IMR-90 (cell line): ENCODE measurements around the gene PRKAG1. TPM values are rescaled to one million over a fixed set of nuclear protein-coding genes. Genes with fewer than 3 reads are reported as not detected.

Experiments used
- ATAC-seq: fragments of 200-7000 bp; cut with Tn5 transposase; 2 replicates; pipeline ENCODE4 v1.9.1; 2020; ENCODE audit warnings: low read depth, mild to moderate bottlenecking, moderate library complexity
- BruUV-seq: library from RNA; stranded (reverse); fragments of 400-500 nt; replicated peaks from 2 replicates; lab custom pipeline; 2021; lab: Mats Ljungman, UMichigan
- CTCF ChIA-PET: fragments of 300-600 bp; formaldehyde crosslinking; extraction: SDS; loops from one replicate; lab custom pipeline; 2021; ENCODE audit warnings: antibody characterized with exemption; lab: Yijun Ruan, JAX
- POLR2A ChIA-PET: fragments of 300-600 bp; sonication (Branson Sonifier 250); formaldehyde crosslinking; loops from one replicate; lab custom pipeline; 2022; ENCODE audit warnings: antibody characterized with exemption; ENCODE audit not compliant: unreplicated experiment; lab: Charles Lee
- DNase-seq: peaks from one replicate; pipeline ENCODE4 v3.0.0; 2013
- H2AFZ ChIP-seq: replicated peaks from 2 replicates; pipeline ENCODE3; 2013; ENCODE audit warnings: low read length, mild to moderate bottlenecking; ENCODE audit not compliant: poor library complexity
- H2AK5ac ChIP-seq: 2 replicates; pipeline ENCODE4 v1.6.1; 2013; ENCODE audit warnings: low read depth, low read length, inconsistent platforms
- H2AK9ac ChIP-seq: replicated peaks from 2 replicates; pipeline ENCODE3; 2013; ENCODE audit warnings: mild to moderate bottlenecking, low read depth, low read length, moderate library complexity; ENCODE audit not compliant: poor library complexity
- H2BK120ac ChIP-seq: 2 replicates; pipeline ENCODE4 v1.6.1; 2013; ENCODE audit warnings: low read depth, low read length, inconsistent platforms
- H2BK15ac ChIP-seq: 3 replicates; pipeline ENCODE4 v1.6.1; 2013; ENCODE audit warnings: low read depth, low read length, inconsistent platforms
- H2BK20ac ChIP-seq: 2 replicates; pipeline ENCODE4 v1.6.1; 2013; ENCODE audit warnings: low read depth, mild to moderate bottlenecking, inconsistent platforms, low read length, moderate library complexity
- H2BK5ac ChIP-seq: 2 replicates; pipeline ENCODE4 v1.6.1; 2013; ENCODE audit warnings: mild to moderate bottlenecking, low read depth, low read length, inconsistent platforms; ENCODE audit not compliant: poor library complexity, severe bottlenecking
- H3K14ac ChIP-seq: replicated peaks from 2 replicates; pipeline ENCODE4 v1.6.1; 2013; ENCODE audit warnings: low read depth, low read length, inconsistent platforms
- H3K18ac ChIP-seq: 2 replicates; pipeline ENCODE4 v1.6.1; 2013; ENCODE audit warnings: low read depth, low read length, control low read depth
- H3K23ac ChIP-seq: 2 replicates; pipeline ENCODE4 v1.6.1; 2013; ENCODE audit warnings: low read depth, low read length, inconsistent platforms
- H3K27ac ChIP-seq: 2 replicates; pipeline ENCODE4 v1.5.1; 2013; ENCODE audit warnings: mild to moderate bottlenecking, control low read depth, low read length; ENCODE audit not compliant: insufficient read depth
- H3K27me3 ChIP-seq: 2 replicates; pipeline ENCODE4 v1.6.1; 2013; ENCODE audit warnings: low read length; ENCODE audit not compliant: control insufficient read depth, insufficient read depth
- H3K36me3 ChIP-seq: 2 replicates; pipeline ENCODE4 v1.6.1; 2013; ENCODE audit warnings: low read length, mixed read lengths; ENCODE audit not compliant: control insufficient read depth, insufficient read depth
- H3K4ac ChIP-seq: 2 replicates; pipeline ENCODE4 v1.6.1; 2013; ENCODE audit warnings: low read depth, low read length, inconsistent platforms
- H3K4me1 ChIP-seq: 2 replicates; pipeline ENCODE4 v1.6.1; 2013; ENCODE audit warnings: low read length, mixed read lengths; ENCODE audit not compliant: control insufficient read depth, insufficient read depth
- H3K4me2 ChIP-seq: 2 replicates; pipeline ENCODE4 v1.6.1; 2013; ENCODE audit warnings: low read depth, mild to moderate bottlenecking, control low read depth, low read length, moderate library complexity
- H3K4me3 ChIP-seq: 2 replicates; pipeline ENCODE4 v1.5.1; 2013; ENCODE audit warnings: low read depth, mild to moderate bottlenecking, control low read depth, low read length, moderate library complexity; ENCODE audit not compliant: insufficient read depth
- H3K56ac ChIP-seq: 2 replicates; pipeline ENCODE4 v1.6.1; 2013; ENCODE audit warnings: low read length, inconsistent platforms; ENCODE audit not compliant: insufficient read depth; ENCODE audit errors: extremely low read depth
- H3K79me1 ChIP-seq, 2 experiments: 2 replicates each; pipeline ENCODE4 v1.6.1; 2013; ENCODE audit warnings: low read length in 2 of 2, inconsistent platforms in 1 of 2, low read depth in 1 of 2
- H3K9ac ChIP-seq: 2 replicates; pipeline ENCODE4 v1.6.1; 2013; ENCODE audit warnings: low read depth, low read length, control low read depth
- H3K9me1 ChIP-seq: 2 replicates; pipeline ENCODE4 v1.6.1; 2013; ENCODE audit warnings: low read length, inconsistent platforms; ENCODE audit not compliant: insufficient read depth
- H3K9me3 ChIP-seq: 2 replicates; pipeline ENCODE4 v1.6.1; 2013; ENCODE audit warnings: low read length; ENCODE audit not compliant: control insufficient read depth, insufficient read depth
- H4K20me1 ChIP-seq: 2 replicates; pipeline ENCODE4 v1.6.1; 2013; ENCODE audit warnings: low read length, inconsistent platforms; ENCODE audit not compliant: insufficient read depth
- H4K5ac ChIP-seq: 2 replicates; pipeline ENCODE4 v1.6.1; 2013; ENCODE audit warnings: mild to moderate bottlenecking, low read depth, low read length, control low read depth
- H4K8ac ChIP-seq, 2 experiments: 2 replicates each; pipeline ENCODE4 v1.6.1; 2013; ENCODE audit warnings: low read depth in 2 of 2, low read length in 2 of 2, control low read depth in 1 of 2, inconsistent platforms in 1 of 2
- H4K91ac ChIP-seq: 2 replicates; pipeline ENCODE4 v1.6.1; 2013; ENCODE audit warnings: low read depth, low read length, inconsistent platforms; ENCODE audit not compliant: insufficient read depth
- MXI1 ChIP-seq: IDR thresholded peaks from 2 replicates; pipeline ENCODE4 v1.6.1; 2012; ENCODE audit warnings: low read depth, mild to moderate bottlenecking, low read length, moderate library complexity, borderline replicate concordance
- WGBS, 2 experiments: methylation state at CpG; one replicate each; pipeline versions ENCODE4 v1.1.5 to v1.1.7; 2013; ENCODE audit warnings: missing lambda C conversion rate in 2 of 2; ENCODE audit not compliant: insufficient read length in 1 of 2; ENCODE audit errors: extremely low coverage in 2 of 2; 5-methylcytosine and 5-hydroxymethylcytosine counted together
- dilution Hi-C: fragments of 300-500 bp; cut with HindIII; formaldehyde crosslinking; loops from one replicate; pipeline ENCODE4 v1.14.3; 2018; ENCODE audit warnings: low sequenced_read_pairs; ENCODE audit not compliant: unreplicated experiment
- in situ Hi-C: fragments of 300-500 bp; cut with MboI; formaldehyde crosslinking; loops from 3 replicates; pipeline ENCODE4 v1.14.3; 2019; ENCODE audit warnings: low sequenced_read_pairs, inconsistent platforms, mixed read lengths
- intact Hi-C: fragments of 100-400 bp; cut with micrococcal nuclease; formaldehyde crosslinking; loops from 2 replicates; pipeline ENCODE4 v1.10.0; 2022
- polyA plus RNA-seq, 3 experiments: library from polyadenylated mRNA; depleted of rRNA; stranded (reverse); fragments of >200 nt; gene quantifications; 2 replicates each; pipeline ENCODE4 v1.2.3, GENCODE V29; 2012; ENCODE audit warnings: low replicate concordance in 1 of 3
- total RNA-seq: library from RNA; depleted of rRNA; stranded (reverse); fragments of >200 nt; gene quantifications from 2 replicates; pipeline ENCODE4 v1.2.3, GENCODE V29; 2012
- TF ChIP-seq, protein P1 (sequence below): fragments of 150-350 bp; IDR thresholded peaks from 2 replicates; pipeline ENCODE4 v1.6.1; 2016; ENCODE audit warnings: low read depth, mild to moderate bottlenecking, low read length, moderate library complexity, borderline replicate concordance
- TF ChIP-seq, protein P2 (sequence below): fragments of 150-350 bp; IDR thresholded peaks from 2 replicates; pipeline ENCODE4 v1.6.1; 2017; ENCODE audit warnings: mild to moderate bottlenecking, antibody characterized with exemption, low read length, low read depth

Gene PRKAG1
- total and polyA plus RNA-seq, 2 of the 4 experiments (the other 2 are of a cell fraction), result 81.1 to 106 TPM

DNA sequence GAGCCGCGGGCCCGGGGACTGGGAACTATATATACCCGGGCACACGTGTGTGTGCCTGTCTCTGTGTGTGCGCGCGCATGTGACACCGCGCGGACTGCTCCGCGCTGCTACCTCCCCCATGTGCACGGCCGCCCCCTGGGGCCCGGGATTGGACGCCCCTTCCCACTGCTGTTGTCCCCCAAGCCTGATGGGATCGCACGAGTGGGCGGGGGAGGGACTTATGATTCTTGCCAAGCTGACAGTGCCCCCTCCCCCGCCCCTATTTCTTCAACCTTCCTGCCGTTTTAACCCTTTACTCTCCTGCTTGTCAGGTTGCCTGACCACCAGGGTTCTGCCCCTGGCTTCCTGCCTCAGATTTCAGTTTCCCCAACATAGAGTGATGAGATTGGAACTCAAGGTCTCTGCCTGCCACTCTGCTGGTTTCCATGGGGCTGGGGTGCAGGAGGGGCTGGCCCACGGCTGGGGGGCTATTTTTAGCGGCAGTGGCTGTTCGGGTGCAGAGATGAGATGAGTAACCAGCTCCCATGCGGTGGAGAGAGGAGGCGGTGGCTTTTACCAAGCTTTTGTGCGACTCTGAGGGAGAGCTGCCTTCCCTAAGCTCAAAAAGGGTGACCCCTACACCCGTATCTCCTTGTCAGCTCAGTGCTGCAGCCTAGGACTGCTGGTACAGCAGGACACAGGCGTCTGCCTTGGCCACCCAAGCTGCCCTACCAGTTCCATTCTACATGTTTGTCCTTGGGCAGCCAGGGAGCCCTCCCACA lies 19.0 kb downstream of the PRKAG1 start, which contains the start of gene DDN:
Gene DDN, minus strand, starts transcription at position 5 of the 761 bp plus-strand sequence. CDS start 88 bp downstream, outside the sequence.
- TF ChIP-seq, protein P1, sequence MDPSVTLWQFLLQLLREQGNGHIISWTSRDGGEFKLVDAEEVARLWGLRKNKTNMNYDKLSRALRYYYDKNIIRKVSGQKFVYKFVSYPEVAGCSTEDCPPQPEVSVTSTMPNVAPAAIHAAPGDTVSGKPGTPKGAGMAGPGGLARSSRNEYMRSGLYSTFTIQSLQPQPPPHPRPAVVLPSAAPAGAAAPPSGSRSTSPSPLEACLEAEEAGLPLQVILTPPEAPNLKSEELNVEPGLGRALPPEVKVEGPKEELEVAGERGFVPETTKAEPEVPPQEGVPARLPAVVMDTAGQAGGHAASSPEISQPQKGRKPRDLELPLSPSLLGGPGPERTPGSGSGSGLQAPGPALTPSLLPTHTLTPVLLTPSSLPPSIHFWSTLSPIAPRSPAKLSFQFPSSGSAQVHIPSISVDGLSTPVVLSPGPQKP, result no peak
- TF ChIP-seq, protein P2, sequence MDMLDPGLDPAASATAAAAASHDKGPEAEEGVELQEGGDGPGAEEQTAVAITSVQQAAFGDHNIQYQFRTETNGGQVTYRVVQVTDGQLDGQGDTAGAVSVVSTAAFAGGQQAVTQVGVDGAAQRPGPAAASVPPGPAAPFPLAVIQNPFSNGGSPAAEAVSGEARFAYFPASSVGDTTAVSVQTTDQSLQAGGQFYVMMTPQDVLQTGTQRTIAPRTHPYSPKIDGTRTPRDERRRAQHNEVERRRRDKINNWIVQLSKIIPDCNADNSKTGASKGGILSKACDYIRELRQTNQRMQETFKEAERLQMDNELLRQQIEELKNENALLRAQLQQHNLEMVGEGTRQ, result peak; percentile 48; the same call in 1 of the 2 replicates
- 0 out of 2 replicates have a peak, but pooled peaks have one; percentile 9 for TF ChIP-seq MXI1
- H3K36me3 ChIP-seq, result peaks cover 25% of the 10 kb centered on the region
- peak within 1 kb of the TSS; percentile 89 for H3K4me2 ChIP-seq
- BruUV-seq, result no TSS peak
- no peak within 1 kb of the TSS for H3K56ac ChIP-seq
- peak within 1 kb of the TSS; percentile 50; the same call in 1 of the 2 replicates for H3K14ac ChIP-seq
- H3K9me1 ChIP-seq, result peaks cover 3% of the 10 kb centered on the region
- H4K91ac ChIP-seq, result no peak within 1 kb of the TSS
- no peaks in the 10 kb centered on the region for H3K9me3 ChIP-seq
- H3K4me1 ChIP-seq, result peaks cover 14% of the 10 kb centered on the region
- peak within 1 kb of the TSS; percentile 7; the same call in 1 of the 2 replicates for H2AK5ac ChIP-seq
- in situ Hi-C loops (no loop called here), dilution Hi-C loops (no loop called here), intact Hi-C loops (no loop called here)
- H2AFZ ChIP-seq, result peak within 1 kb of the TSS; percentile 85
- H2BK120ac ChIP-seq, result no peak within 1 kb of the TSS
- peak within 1 kb of the TSS; percentile 12 for H3K4me3 ChIP-seq
- H3K27ac ChIP-seq, result no peak within 1 kb of the TSS
- H3K9ac ChIP-seq, result no peak within 1 kb of the TSS
- peak; percentile 52 for DNase-seq
- 0% methylated on average over 3 of the region's 30 CpGs; no CpG with 5 or more reads in 1 of the 2 experiments for WGBS, 2 experiments
- peak within 1 kb of the TSS in 1 of 2 experiments; percentile 40; a peak in 1 of 4 replicates for H4K8ac ChIP-seq
- H2AK9ac ChIP-seq, result peak within 1 kb of the TSS; percentile 80
- no peak within 1 kb of the TSS for H2BK15ac ChIP-seq
- no peak within 1 kb of the TSS for H2BK20ac ChIP-seq
- H3K23ac ChIP-seq, result peak within 1 kb of the TSS; percentile 12; the same call in 1 of the 2 replicates
- POLR2A ChIA-PET, result no interaction called here
- H3K27me3 ChIP-seq, result peaks cover 19% of the 10 kb centered on the region; the same call in 1 of the 2 replicates
- H4K20me1 ChIP-seq, result peaks cover 6% of the 10 kb centered on the region; the same call in 1 of the 2 replicates
- H4K5ac ChIP-seq, result no peak within 1 kb of the TSS
- H2BK5ac ChIP-seq, result no peak within 1 kb of the TSS
- ATAC-seq, result peak; percentile 22
- peaks cover 0 to 9% of the 10 kb centered on the region in 2 experiments; a peak in 1 of 4 replicates for H3K79me1 ChIP-seq
- CTCF ChIA-PET, result interaction anchor here (0.6 kb wide), 1 partner anchor 15 kb away, joined by 3 read pairs; no protein-coding TSS in a partner anchor
- H3K18ac ChIP-seq, result no peak within 1 kb of the TSS
- no peak within 1 kb of the TSS; the same call in 1 of the 2 replicates for H3K4ac ChIP-seq
